ENCODE data around the gene PCGF5.

DNA sequence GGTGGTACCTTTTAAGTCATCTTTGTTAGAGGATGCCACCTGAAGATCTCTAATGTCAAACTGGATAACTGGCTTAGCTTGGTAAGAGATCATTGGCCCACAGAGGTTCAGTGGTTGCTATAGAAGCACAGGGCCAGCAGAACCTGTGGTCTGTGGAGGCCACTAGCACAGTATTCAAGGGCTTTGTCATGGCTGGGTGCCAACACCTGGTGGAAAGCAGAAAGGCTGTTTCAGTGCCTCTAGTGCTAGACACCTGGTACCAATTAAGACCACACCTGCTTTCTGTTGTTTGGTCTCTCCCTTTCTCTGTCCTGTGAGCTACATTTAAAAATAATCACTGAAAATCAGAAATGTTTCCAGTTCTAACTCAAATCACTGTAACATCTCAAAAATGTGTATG is 10.0 kb upstream of the PCGF5 start:
- TF ChIP-seq, protein P1, sequence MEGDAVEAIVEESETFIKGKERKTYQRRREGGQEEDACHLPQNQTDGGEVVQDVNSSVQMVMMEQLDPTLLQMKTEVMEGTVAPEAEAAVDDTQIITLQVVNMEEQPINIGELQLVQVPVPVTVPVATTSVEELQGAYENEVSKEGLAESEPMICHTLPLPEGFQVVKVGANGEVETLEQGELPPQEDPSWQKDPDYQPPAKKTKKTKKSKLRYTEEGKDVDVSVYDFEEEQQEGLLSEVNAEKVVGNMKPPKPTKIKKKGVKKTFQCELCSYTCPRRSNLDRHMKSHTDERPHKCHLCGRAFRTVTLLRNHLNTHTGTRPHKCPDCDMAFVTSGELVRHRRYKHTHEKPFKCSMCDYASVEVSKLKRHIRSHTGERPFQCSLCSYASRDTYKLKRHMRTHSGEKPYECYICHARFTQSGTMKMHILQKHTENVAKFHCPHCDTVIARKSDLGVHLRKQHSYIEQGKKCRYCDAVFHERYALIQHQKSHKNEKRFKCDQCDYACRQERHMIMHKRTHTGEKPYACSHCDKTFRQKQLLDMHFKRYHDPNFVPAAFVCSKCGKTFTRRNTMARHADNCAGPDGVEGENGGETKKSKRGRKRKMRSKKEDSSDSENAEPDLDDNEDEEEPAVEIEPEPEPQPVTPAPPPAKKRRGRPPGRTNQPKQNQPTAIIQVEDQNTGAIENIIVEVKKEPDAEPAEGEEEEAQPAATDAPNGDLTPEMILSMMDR (IDR thresholded peaks at IDR 0.05): no peak
- TF ChIP-seq EZH2phosphoT487 (IDR thresholded peaks at IDR 0.05; ENCODE audit: borderline replicate concordance, low read depth) (no peak), SMC3 (IDR thresholded peaks at IDR 0.05; ENCODE audit: low read depth, low read length) (no peak), MXI1 (IDR thresholded peaks at IDR 0.05; ENCODE audit: low read depth, low read length) (no peak), JUND (IDR thresholded peaks at IDR 0.05) (no peak), ELF1 (IDR thresholded peaks at IDR 0.05) (no peak)
